ENCODE results near the gene TSC1.

- TF ChIP-seq, protein P1, sequence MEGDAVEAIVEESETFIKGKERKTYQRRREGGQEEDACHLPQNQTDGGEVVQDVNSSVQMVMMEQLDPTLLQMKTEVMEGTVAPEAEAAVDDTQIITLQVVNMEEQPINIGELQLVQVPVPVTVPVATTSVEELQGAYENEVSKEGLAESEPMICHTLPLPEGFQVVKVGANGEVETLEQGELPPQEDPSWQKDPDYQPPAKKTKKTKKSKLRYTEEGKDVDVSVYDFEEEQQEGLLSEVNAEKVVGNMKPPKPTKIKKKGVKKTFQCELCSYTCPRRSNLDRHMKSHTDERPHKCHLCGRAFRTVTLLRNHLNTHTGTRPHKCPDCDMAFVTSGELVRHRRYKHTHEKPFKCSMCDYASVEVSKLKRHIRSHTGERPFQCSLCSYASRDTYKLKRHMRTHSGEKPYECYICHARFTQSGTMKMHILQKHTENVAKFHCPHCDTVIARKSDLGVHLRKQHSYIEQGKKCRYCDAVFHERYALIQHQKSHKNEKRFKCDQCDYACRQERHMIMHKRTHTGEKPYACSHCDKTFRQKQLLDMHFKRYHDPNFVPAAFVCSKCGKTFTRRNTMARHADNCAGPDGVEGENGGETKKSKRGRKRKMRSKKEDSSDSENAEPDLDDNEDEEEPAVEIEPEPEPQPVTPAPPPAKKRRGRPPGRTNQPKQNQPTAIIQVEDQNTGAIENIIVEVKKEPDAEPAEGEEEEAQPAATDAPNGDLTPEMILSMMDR (IDR thresholded peaks at IDR 0.05), result no peak
- TF ChIP-seq POLR2A (IDR thresholded peaks at IDR 0.05), result no peak
These were observed 97.4 kb downstream of the TSC1 start for GRCh38 chr9:132846918-132847515.
